OCI-LY3 (cell line): ENCODE measurements around the gene SP100.

Experiments
- EZH2phosphoT487 ChIP-seq: fragments of 200-600 bp; shearing (Covaris generic); IDR thresholded peaks from 2 replicates; pipeline ENCODE4 v1.6.1; 2018; ENCODE audit warnings: antibody characterized with exemption, mixed run types, low read depth
- TF ChIP-seq, protein P1 (sequence below): fragments of 200-600, 300-600 bp; sonication (generic); IDR thresholded peaks from 2 replicates; pipeline ENCODE4 v1.5.1; 2014; ENCODE audit warnings: antibody characterized with exemption, low read length, low read depth

DNA sequence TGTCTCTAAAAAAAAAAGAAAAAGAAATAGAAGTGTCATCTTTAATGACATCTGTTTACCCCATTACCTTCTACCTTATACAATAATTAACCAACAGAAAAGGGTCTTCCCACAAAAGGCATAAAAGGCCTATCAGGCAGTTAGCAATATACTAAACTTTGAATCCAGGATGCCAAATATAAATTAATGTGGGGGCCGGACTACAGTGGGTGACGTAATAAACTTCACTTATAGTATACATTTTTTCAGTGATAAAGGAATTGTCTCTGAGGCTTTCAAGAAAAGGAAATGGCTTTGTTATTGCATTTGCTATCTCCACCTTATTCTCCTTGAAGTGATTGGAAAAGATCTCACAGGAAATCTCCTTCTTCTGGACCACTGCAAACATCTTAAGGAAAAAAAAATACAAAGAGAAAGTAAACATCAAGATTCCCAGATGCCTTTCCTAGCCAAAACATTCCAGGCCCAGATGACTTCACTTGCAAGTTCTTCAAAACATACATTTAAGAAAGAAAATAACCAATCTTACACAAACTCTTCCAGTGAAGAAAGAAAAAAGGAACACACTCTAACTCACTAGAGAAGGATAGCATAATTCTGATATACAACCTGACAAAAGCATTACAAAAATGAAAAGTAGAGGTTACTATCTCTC, 170.5 kb downstream of the SP100 start:
- TF ChIP-seq, protein P1, sequence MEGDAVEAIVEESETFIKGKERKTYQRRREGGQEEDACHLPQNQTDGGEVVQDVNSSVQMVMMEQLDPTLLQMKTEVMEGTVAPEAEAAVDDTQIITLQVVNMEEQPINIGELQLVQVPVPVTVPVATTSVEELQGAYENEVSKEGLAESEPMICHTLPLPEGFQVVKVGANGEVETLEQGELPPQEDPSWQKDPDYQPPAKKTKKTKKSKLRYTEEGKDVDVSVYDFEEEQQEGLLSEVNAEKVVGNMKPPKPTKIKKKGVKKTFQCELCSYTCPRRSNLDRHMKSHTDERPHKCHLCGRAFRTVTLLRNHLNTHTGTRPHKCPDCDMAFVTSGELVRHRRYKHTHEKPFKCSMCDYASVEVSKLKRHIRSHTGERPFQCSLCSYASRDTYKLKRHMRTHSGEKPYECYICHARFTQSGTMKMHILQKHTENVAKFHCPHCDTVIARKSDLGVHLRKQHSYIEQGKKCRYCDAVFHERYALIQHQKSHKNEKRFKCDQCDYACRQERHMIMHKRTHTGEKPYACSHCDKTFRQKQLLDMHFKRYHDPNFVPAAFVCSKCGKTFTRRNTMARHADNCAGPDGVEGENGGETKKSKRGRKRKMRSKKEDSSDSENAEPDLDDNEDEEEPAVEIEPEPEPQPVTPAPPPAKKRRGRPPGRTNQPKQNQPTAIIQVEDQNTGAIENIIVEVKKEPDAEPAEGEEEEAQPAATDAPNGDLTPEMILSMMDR = no peak
- no peak for TF ChIP-seq EZH2phosphoT487
